ENCODE data around the gene SLC2A6. TPM values are rescaled to one million over a fixed set of nuclear protein-coding genes. Genes with fewer than 3 reads are reported as not detected.
A peak's percentile ranks its signal among the peaks of the same experiment; 100 is the strongest.

Gene SLC2A6
- total RNA-seq, 1 experiment from 2014 or later = 10.7 TPM

GRCh38 chr9:133484671-133485437 is 6.0 kb upstream of the SLC2A6 start:
- H3K79me2 ChIP-seq (ENCODE audit: insufficient read depth, low read length) = no peaks in the 10 kb centered on the region
- H3K4me2 ChIP-seq (ENCODE audit: low read length) = peak overlapping the region; percentile 25
- no peak overlapping the region; the same call in 1 of the 2 replicates for H3K27ac ChIP-seq (ENCODE audit: low read depth, low read length)
- POLR2A ChIA-PET = interaction anchor here (1.3 kb wide), 1 partner anchor 25 kb away, joined by 4 read pairs; the partner anchor contains the start of gene CACFD1
- RAD21 ChIA-PET (ENCODE audit: low non-redundant PET in 1 of 2, low total read pairs in 2 of 2, uncharacterized antibody in 2 of 2, unreplicated experiment in 2 of 2) = interaction anchor here in 1 of 2 experiments (0.6 kb wide), 1 partner anchor 486 kb away, joined by 3 read pairs; no protein-coding TSS in a partner anchor
- no peak for DNase-seq (ENCODE audit: low read depth, low spot score)
- H3K9ac ChIP-seq (ENCODE audit: low read length) = no peak overlapping the region
- peak; percentile 55 for ATAC-seq
- H3K4me1 ChIP-seq (ENCODE audit: control insufficient read depth in 1 of 2, insufficient read depth in 2 of 2, low read length in 2 of 2) = peaks cover 19 to 24% of the 10 kb centered on the region in 2 experiments; a peak in 3 of 4 replicates
- H2AFZ ChIP-seq (ENCODE audit: low read depth, low read length, poor library complexity, severe bottlenecking) = no peak overlapping the region
- no peak overlapping the region for H3K4me3 ChIP-seq (replicated peaks in 1 of 2; ENCODE audit: low read depth in 1 of 2, low read length in 2 of 2)
- no TSS peak for BruUV-seq (replicated peaks)
- TF ChIP-seq ZBTB33 (IDR thresholded peaks at IDR 0.05; ENCODE audit: extremely low read depth, insufficient replicate concordance, low read length) (no peak), POLR2A (IDR thresholded peaks at IDR 0.05; ENCODE audit: borderline replicate concordance, extremely low read depth, insufficient read depth, insufficient read length) (no peak), EGR1 (IDR thresholded peaks at IDR 0.05; ENCODE audit: low read depth) (no peak), EZH2phosphoT487 (IDR thresholded peaks at IDR 0.05; ENCODE audit: borderline replicate concordance) (no peak)
- no peaks in the 10 kb centered on the region for H3K27me3 ChIP-seq (ENCODE audit: insufficient read depth, low read length)
- CTCF ChIA-PET = interaction anchor here (1.5 to 1.7 kb wide), 2 partner anchors 299 to 463 kb away, joined by 4 to 15 read pairs; no protein-coding TSS in a partner anchor
- no peaks in the 10 kb centered on the region for H3K9me2 ChIP-seq (ENCODE audit: insufficient read depth)
- no peaks in the 10 kb centered on the region for H4K20me1 ChIP-seq (ENCODE audit: insufficient read depth)
- intact Hi-C loops (cut with micrococcal nuclease) = loop anchor here (5.0 kb wide), 2 partner anchors 128 to 148 kb away; partner anchors contain the start of genes SURF1, SURF2 and SURF6
- no peaks in the 10 kb centered on the region for H3K9me3 ChIP-seq (ENCODE audit: control insufficient read depth in 1 of 2, insufficient read depth in 1 of 2, low read depth in 1 of 2, low read length in 2 of 2)
- H3K36me3 ChIP-seq (ENCODE audit: control insufficient read depth in 1 of 2, insufficient read depth in 2 of 2, low read length in 2 of 2) = no peaks in the 10 kb centered on the region

- ATAC-seq = no peak
- Histone ChIP-seq H4K20me1 (ENCODE audit: insufficient read depth) (no peaks in the 10 kb centered on the region), H3K9me3 (ENCODE audit: control insufficient read depth in 1 of 2, insufficient read depth in 1 of 2, low read depth in 1 of 2, low read length in 2 of 2) (no peaks in the 10 kb centered on the region), H3K4me1 (ENCODE audit: control insufficient read depth in 1 of 2, insufficient read depth in 2 of 2, low read length in 2 of 2) (peaks cover 22 to 34% of the 10 kb centered on the region in 2 experiments; a peak in 3 of 4 replicates), H3K9ac (ENCODE audit: low read length) (no peak overlapping the region), H3K36me3 (ENCODE audit: control insufficient read depth in 1 of 2, insufficient read depth in 2 of 2, low read length in 2 of 2) (no peaks in the 10 kb centered on the region), H3K4me3 (replicated peaks in 1 of 2; ENCODE audit: low read depth in 1 of 2, low read length in 2 of 2) (no peak overlapping the region), H3K27me3 (ENCODE audit: insufficient read depth, low read length) (no peaks in the 10 kb centered on the region), H3K79me2 (ENCODE audit: insufficient read depth, low read length) (no peaks in the 10 kb centered on the region), H3K4me2 (ENCODE audit: low read length) (no peak overlapping the region), H3K9me2 (ENCODE audit: insufficient read depth) (no peaks in the 10 kb centered on the region), H2AFZ (ENCODE audit: low read depth, low read length, poor library complexity, severe bottlenecking) (no peak overlapping the region), H3K27ac (ENCODE audit: low read depth, low read length) (no peak overlapping the region)
- TF ChIP-seq YY1 (IDR thresholded peaks at IDR 0.05; ENCODE audit: extremely low read depth, insufficient replicate concordance, low read depth, low read length) (no peak), ZNF274 (IDR thresholded peaks at IDR 0.05; ENCODE audit: low read depth, low read length) (no peak), EZH2 (IDR thresholded peaks at IDR 0.05) (no peak), CTCF (IDR thresholded peaks at IDR 0.05 in 2 of 3, conservative IDR thresholded peaks at IDR 0.05 in 1 of 3; ENCODE audit: borderline replicate concordance in 1 of 3, insufficient read depth in 1 of 3, low read depth in 2 of 3, low read length in 2 of 3) (no peak), CEBPB (IDR thresholded peaks at IDR 0.05; ENCODE audit: low read depth) (no peak), EZH2phosphoT487 (IDR thresholded peaks at IDR 0.05; ENCODE audit: borderline replicate concordance) (no peak), EGR1 (IDR thresholded peaks at IDR 0.05; ENCODE audit: low read depth) (no peak), MAX (IDR thresholded peaks at IDR 0.05) (no peak), ATF3 (IDR thresholded peaks at IDR 0.05) (no peak), SRF (IDR thresholded peaks at IDR 0.05; ENCODE audit: low read depth) (no peak), SIN3A (IDR thresholded peaks at IDR 0.05; ENCODE audit: low read depth) (no peak)
- DNase-seq (ENCODE audit: low read depth, low spot score) = no peak
- BruUV-seq (replicated peaks) = no TSS peak
- ChIA-PET CTCF (interaction anchor here (0.6 to 1.5 kb wide), 2 partner anchors 461 to 603 kb away, joined by 3 to 4 read pairs; no protein-coding TSS in a partner anchor), POLR2A (no interaction called here), RAD21 (ENCODE audit: low non-redundant PET in 1 of 2, low total read pairs in 2 of 2, uncharacterized antibody in 2 of 2, unreplicated experiment in 2 of 2) (no interaction called here)
- intact Hi-C loops (cut with micrococcal nuclease) = no loop called here
Measured at GRCh38 chr9:133483611-133484010, 4.7 kb upstream of the SLC2A6 start.

Measured in HCT116 (cell line).